Activated naive CD8-positive, alpha-beta T cell (primary cell): ENCODE measurements around the gene HIPK2.

Experiments
- H3K27ac Mint-ChIP-seq: one replicate; pipeline ENCODE4 v1.8.0; 2021; ENCODE audit warnings: mixed read lengths
- H3K27me3 Mint-ChIP-seq: one replicate; pipeline ENCODE4 v1.8.0; 2021; ENCODE audit warnings: mixed read lengths
- H3K36me3 Mint-ChIP-seq: one replicate; pipeline ENCODE4 v1.8.0; 2021; ENCODE audit warnings: mixed read lengths
- H3K4me1 Mint-ChIP-seq: one replicate; pipeline ENCODE4 v1.8.0; 2021; ENCODE audit warnings: low read depth, mixed read lengths
- H3K4me3 Mint-ChIP-seq: one replicate; pipeline ENCODE4 v1.8.0; 2021; ENCODE audit warnings: mild to moderate bottlenecking, mixed read lengths
- H3K9me3 Mint-ChIP-seq: one replicate; pipeline ENCODE4 v1.8.0; 2021; ENCODE audit warnings: low read depth, mixed read lengths

Gene HIPK2

GRCh38 chr7:139750459-139751095 lies 27.2 kb downstream of the HIPK2 start:
- Mint-ChIP-seq H3K27ac (no peak overlapping the region), H3K9me3 (no peaks in the 10 kb centered on the region), H3K4me3 (no peak overlapping the region), H3K4me1 (peaks cover 56% of the 10 kb centered on the region), H3K36me3 (peaks cover 8% of the 10 kb centered on the region), H3K27me3 (no peaks in the 10 kb centered on the region)

GRCh38 chr7:139749545-139749944 lies 28.3 kb downstream of the HIPK2 start:
- H3K4me3 Mint-ChIP-seq = no peak overlapping the region
- no peak overlapping the region for H3K27ac Mint-ChIP-seq
- H3K27me3 Mint-ChIP-seq = no peaks in the 10 kb centered on the region
- H3K9me3 Mint-ChIP-seq = no peaks in the 10 kb centered on the region
- H3K36me3 Mint-ChIP-seq = peaks cover 5% of the 10 kb centered on the region
- peaks cover 47% of the 10 kb centered on the region for H3K4me1 Mint-ChIP-seq

- no peaks in the 10 kb centered on the region for H3K9me3 Mint-ChIP-seq
- no peaks in the 10 kb centered on the region for H3K27me3 Mint-ChIP-seq
- H3K4me1 Mint-ChIP-seq = peaks cover 44% of the 10 kb centered on the region
- peaks cover 3% of the 10 kb centered on the region for H3K36me3 Mint-ChIP-seq
- no peak overlapping the region for H3K4me3 Mint-ChIP-seq
- no peak overlapping the region for H3K27ac Mint-ChIP-seq
These were observed 28.9 kb downstream of the HIPK2 start for GRCh38 chr7:139748941-139749340.

GRCh38 chr7:139748373-139748765 lies 29.4 kb downstream of the HIPK2 start:
- no peaks in the 10 kb centered on the region for H3K27me3 Mint-ChIP-seq
- no peak overlapping the region for H3K4me3 Mint-ChIP-seq
- no peak overlapping the region for H3K27ac Mint-ChIP-seq
- no peaks in the 10 kb centered on the region for H3K9me3 Mint-ChIP-seq
- H3K4me1 Mint-ChIP-seq = peaks cover 44% of the 10 kb centered on the region
- H3K36me3 Mint-ChIP-seq = peaks cover 3% of the 10 kb centered on the region

- H3K27me3 Mint-ChIP-seq = no peaks in the 10 kb centered on the region
- H3K4me3 Mint-ChIP-seq = no peak overlapping the region
These were observed 30.0 kb downstream of the HIPK2 start for GRCh38 chr7:139747662-139748372.

GRCh38 chr7:139746652-139747051 lies 31.1 kb downstream of the HIPK2 start:
- Mint-ChIP-seq H3K9me3 (no peaks in the 10 kb centered on the region), H3K4me3 (no peak overlapping the region), H3K27ac (no peak overlapping the region), H3K27me3 (no peaks in the 10 kb centered on the region), H3K4me1 (peaks cover 35% of the 10 kb centered on the region), H3K36me3 (peaks cover under 1% of the 10 kb centered on the region)

More at GRCh38 chr7:139747662-139748372, 30.0 kb downstream of the HIPK2 start:
- peaks cover 3% of the 10 kb centered on the region for H3K36me3 Mint-ChIP-seq
- H3K9me3 Mint-ChIP-seq = no peaks in the 10 kb centered on the region
- peaks cover 42% of the 10 kb centered on the region for H3K4me1 Mint-ChIP-seq
- no peak overlapping the region for H3K27ac Mint-ChIP-seq

GRCh38 chr7:139745678-139746143 lies 32.1 kb downstream of the HIPK2 start:
- Mint-ChIP-seq H3K4me1 (peaks cover 29% of the 10 kb centered on the region), H3K4me3 (no peak overlapping the region), H3K27me3 (no peaks in the 10 kb centered on the region), H3K27ac (no peak overlapping the region), H3K36me3 (no peaks in the 10 kb centered on the region), H3K9me3 (no peaks in the 10 kb centered on the region)

GRCh38 chr7:139744768-139745677 lies 32.8 kb downstream of the HIPK2 start:
- no peaks in the 10 kb centered on the region for H3K9me3 Mint-ChIP-seq
- no peak overlapping the region for H3K4me3 Mint-ChIP-seq
- no peaks in the 10 kb centered on the region for H3K27me3 Mint-ChIP-seq
- no peaks in the 10 kb centered on the region for H3K36me3 Mint-ChIP-seq
- H3K4me1 Mint-ChIP-seq = peaks cover 25% of the 10 kb centered on the region
- H3K27ac Mint-ChIP-seq = no peak overlapping the region

GRCh38 chr7:139743967-139744767 lies 33.6 kb downstream of the HIPK2 start:
- Mint-ChIP-seq H3K36me3 (no peaks in the 10 kb centered on the region), H3K27ac (peak overlapping the region; percentile 4), H3K9me3 (no peaks in the 10 kb centered on the region), H3K4me3 (no peak overlapping the region), H3K27me3 (no peaks in the 10 kb centered on the region), H3K4me1 (peaks cover 26% of the 10 kb centered on the region)

- Mint-ChIP-seq H3K9me3 (no peaks in the 10 kb centered on the region), H3K27ac (no peak overlapping the region), H3K36me3 (no peaks in the 10 kb centered on the region), H3K4me1 (peaks cover 31% of the 10 kb centered on the region), H3K4me3 (no peak overlapping the region), H3K27me3 (no peaks in the 10 kb centered on the region)
These were observed 34.4 kb downstream of the HIPK2 start for GRCh38 chr7:139743267-139743966.

GRCh38 chr7:139741789-139742344 lies 35.9 kb downstream of the HIPK2 start:
- Mint-ChIP-seq H3K4me1 (peaks cover 45% of the 10 kb centered on the region), H3K27me3 (no peaks in the 10 kb centered on the region), H3K36me3 (peaks cover 2% of the 10 kb centered on the region), H3K4me3 (no peak overlapping the region), H3K9me3 (no peaks in the 10 kb centered on the region), H3K27ac (peak overlapping the region; percentile 3)

GRCh38 chr7:139741239-139741638 lies 36.6 kb downstream of the HIPK2 start:
- Mint-ChIP-seq H3K27me3 (no peaks in the 10 kb centered on the region), H3K36me3 (peaks cover 4% of the 10 kb centered on the region), H3K27ac (no peak overlapping the region), H3K9me3 (no peaks in the 10 kb centered on the region), H3K4me1 (peaks cover 46% of the 10 kb centered on the region), H3K4me3 (no peak overlapping the region)

- H3K4me1 Mint-ChIP-seq = peaks cover 53% of the 10 kb centered on the region
- peaks cover 7% of the 10 kb centered on the region for H3K36me3 Mint-ChIP-seq
- H3K27ac Mint-ChIP-seq = no peak overlapping the region
- H3K9me3 Mint-ChIP-seq = no peaks in the 10 kb centered on the region
- H3K27me3 Mint-ChIP-seq = no peaks in the 10 kb centered on the region
- H3K4me3 Mint-ChIP-seq = no peak overlapping the region
These were observed 37.8 kb downstream of the HIPK2 start for GRCh38 chr7:139739863-139740597.
